Activated gamma-delta T cell treated with anti-CD3 and anti-CD28 coated beads, Interleukin-2, amount 50 U/mL, for 16 hours (primary cell): Measurements from ENCODE around the gene PRLR.

Experiments used
- DNase-seq: peaks from one replicate; pipeline ENCODE4 v3.0.0-alpha.2; 2020; ENCODE audit warnings: low read depth

Gene PRLR

GRCh38 chr5:35233601-35234000 is 3.3 kb upstream of the PRLR start:
- no peak for DNase-seq

GRCh38 chr5:35233121-35233520 is 2.8 kb upstream of the PRLR start:
- DNase-seq, result no peak

GRCh38 chr5:35232124-35232523 is 1.8 kb upstream of the PRLR start:
- DNase-seq, result no peak

- DNase-seq, result no peak
These were observed 930 bp downstream of the PRLR start for GRCh38 chr5:35229076-35230037.

- DNase-seq, result no peak
These were observed 2.0 kb downstream of the PRLR start for GRCh38 chr5:35228310-35228709.

- DNase-seq, result no peak
These were observed 2.6 kb downstream of the PRLR start for GRCh38 chr5:35227720-35228119.

- DNase-seq, result no peak
These were observed 6.4 kb downstream of the PRLR start for GRCh38 chr5:35223787-35224395.

GRCh38 chr5:35220967-35221366 is 9.3 kb downstream of the PRLR start:
- DNase-seq, result no peak

GRCh38 chr5:35218981-35219380 is 11.3 kb downstream of the PRLR start:
- no peak for DNase-seq

GRCh38 chr5:35214051-35214450 is 16.2 kb downstream of the PRLR start:
- no peak for DNase-seq

GRCh38 chr5:35213608-35214007 is 16.7 kb downstream of the PRLR start:
- no peak for DNase-seq

GRCh38 chr5:35212122-35212982 is 17.9 kb downstream of the PRLR start:
- no peak for DNase-seq

GRCh38 chr5:35209862-35210261 is 20.4 kb downstream of the PRLR start:
- DNase-seq, result no peak

GRCh38 chr5:35205606-35206005 is 24.7 kb downstream of the PRLR start:
- DNase-seq, result no peak

- DNase-seq, result no peak
These were observed 25.1 kb downstream of the PRLR start for GRCh38 chr5:35205186-35205585.

GRCh38 chr5:35203403-35203802 is 26.9 kb downstream of the PRLR start:
- DNase-seq, result no peak

GRCh38 chr5:35202319-35203111 is 27.8 kb downstream of the PRLR start:
- DNase-seq, result no peak

- DNase-seq, result no peak
These were observed 29.0 kb downstream of the PRLR start for GRCh38 chr5:35201291-35201690.

- DNase-seq, result no peak
These were observed 30.4 kb downstream of the PRLR start for GRCh38 chr5:35199886-35200285.

- DNase-seq, result no peak
These were observed 31.6 kb downstream of the PRLR start for GRCh38 chr5:35198686-35199085.

GRCh38 chr5:35198075-35198474 is 32.2 kb downstream of the PRLR start:
- DNase-seq, result no peak

- DNase-seq, result no peak
These were observed 32.9 kb downstream of the PRLR start for GRCh38 chr5:35197351-35197750.
